ENCODE measurements around the gene PM20D2.

Gene PM20D2

GRCh38 chr6:89140347-89141156 is 5.3 kb upstream of the PM20D2 start:
- Histone ChIP-seq H3K4me3 (ENCODE audit: low read depth, low read length) (no peak overlapping the region), H3K27me3 (no peaks in the 10 kb centered on the region), H3K9me3 (no peaks in the 10 kb centered on the region), H3K4me1 (peaks cover 9% of the 10 kb centered on the region), H3K36me3 (no peaks in the 10 kb centered on the region)
- no peak for DNase-seq
- TF ChIP-seq, protein P1, sequence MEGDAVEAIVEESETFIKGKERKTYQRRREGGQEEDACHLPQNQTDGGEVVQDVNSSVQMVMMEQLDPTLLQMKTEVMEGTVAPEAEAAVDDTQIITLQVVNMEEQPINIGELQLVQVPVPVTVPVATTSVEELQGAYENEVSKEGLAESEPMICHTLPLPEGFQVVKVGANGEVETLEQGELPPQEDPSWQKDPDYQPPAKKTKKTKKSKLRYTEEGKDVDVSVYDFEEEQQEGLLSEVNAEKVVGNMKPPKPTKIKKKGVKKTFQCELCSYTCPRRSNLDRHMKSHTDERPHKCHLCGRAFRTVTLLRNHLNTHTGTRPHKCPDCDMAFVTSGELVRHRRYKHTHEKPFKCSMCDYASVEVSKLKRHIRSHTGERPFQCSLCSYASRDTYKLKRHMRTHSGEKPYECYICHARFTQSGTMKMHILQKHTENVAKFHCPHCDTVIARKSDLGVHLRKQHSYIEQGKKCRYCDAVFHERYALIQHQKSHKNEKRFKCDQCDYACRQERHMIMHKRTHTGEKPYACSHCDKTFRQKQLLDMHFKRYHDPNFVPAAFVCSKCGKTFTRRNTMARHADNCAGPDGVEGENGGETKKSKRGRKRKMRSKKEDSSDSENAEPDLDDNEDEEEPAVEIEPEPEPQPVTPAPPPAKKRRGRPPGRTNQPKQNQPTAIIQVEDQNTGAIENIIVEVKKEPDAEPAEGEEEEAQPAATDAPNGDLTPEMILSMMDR (IDR thresholded peaks at IDR 0.05; ENCODE audit: low read depth, low read length) = no peak

DNA sequence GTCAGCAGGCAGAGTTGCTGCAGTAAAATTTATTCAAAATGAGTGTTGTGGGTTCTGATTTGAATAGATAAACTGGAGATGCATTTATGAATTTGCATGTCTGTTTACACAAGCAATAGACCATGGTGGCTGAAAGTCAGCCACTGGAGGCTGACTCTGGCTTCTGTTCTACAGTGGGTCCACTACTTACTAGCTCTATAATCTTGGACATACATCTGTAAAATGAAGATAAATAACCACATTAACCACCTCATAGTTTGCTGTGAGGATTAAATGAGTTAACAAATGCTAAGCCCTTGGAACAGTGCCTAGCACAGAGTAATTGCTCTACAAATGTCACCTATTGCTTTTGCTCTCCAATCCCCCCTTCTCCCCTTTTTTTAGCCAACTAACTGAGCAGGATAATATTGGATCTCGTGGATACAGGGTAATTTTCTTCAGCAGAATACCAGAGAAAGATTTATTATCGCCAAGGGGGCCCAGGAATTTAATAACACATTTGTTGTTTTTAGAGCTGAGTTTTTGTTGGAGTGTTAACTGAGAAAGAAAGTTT is 1.4 kb upstream of the PM20D2 start:
- Histone ChIP-seq H3K4me1 (peaks cover 9% of the 10 kb centered on the region), H3K9me3 (no peaks in the 10 kb centered on the region), H3K4me3 (ENCODE audit: low read depth, low read length) (no peak overlapping the region), H3K36me3 (no peaks in the 10 kb centered on the region), H3K27me3 (no peaks in the 10 kb centered on the region)
- TF ChIP-seq, protein P1 (IDR thresholded peaks at IDR 0.05; ENCODE audit: low read depth, low read length) = no peak
- DNase-seq = no peak

GRCh38 chr6:89145091-89145955 is 532 bp upstream of the PM20D2 start:
- H3K4me3 ChIP-seq (ENCODE audit: low read depth, low read length) = peak overlapping the region; percentile 77
- peaks cover 9% of the 10 kb centered on the region for H3K4me1 ChIP-seq
- no peaks in the 10 kb centered on the region for H3K27me3 ChIP-seq
- peaks cover 6% of the 10 kb centered on the region; the same call in 1 of the 2 replicates for H3K36me3 ChIP-seq
- TF ChIP-seq, protein P1 (IDR thresholded peaks at IDR 0.05; ENCODE audit: low read depth, low read length) = no peak
- DNase-seq = no peak
- no peaks in the 10 kb centered on the region for H3K9me3 ChIP-seq

DNA sequence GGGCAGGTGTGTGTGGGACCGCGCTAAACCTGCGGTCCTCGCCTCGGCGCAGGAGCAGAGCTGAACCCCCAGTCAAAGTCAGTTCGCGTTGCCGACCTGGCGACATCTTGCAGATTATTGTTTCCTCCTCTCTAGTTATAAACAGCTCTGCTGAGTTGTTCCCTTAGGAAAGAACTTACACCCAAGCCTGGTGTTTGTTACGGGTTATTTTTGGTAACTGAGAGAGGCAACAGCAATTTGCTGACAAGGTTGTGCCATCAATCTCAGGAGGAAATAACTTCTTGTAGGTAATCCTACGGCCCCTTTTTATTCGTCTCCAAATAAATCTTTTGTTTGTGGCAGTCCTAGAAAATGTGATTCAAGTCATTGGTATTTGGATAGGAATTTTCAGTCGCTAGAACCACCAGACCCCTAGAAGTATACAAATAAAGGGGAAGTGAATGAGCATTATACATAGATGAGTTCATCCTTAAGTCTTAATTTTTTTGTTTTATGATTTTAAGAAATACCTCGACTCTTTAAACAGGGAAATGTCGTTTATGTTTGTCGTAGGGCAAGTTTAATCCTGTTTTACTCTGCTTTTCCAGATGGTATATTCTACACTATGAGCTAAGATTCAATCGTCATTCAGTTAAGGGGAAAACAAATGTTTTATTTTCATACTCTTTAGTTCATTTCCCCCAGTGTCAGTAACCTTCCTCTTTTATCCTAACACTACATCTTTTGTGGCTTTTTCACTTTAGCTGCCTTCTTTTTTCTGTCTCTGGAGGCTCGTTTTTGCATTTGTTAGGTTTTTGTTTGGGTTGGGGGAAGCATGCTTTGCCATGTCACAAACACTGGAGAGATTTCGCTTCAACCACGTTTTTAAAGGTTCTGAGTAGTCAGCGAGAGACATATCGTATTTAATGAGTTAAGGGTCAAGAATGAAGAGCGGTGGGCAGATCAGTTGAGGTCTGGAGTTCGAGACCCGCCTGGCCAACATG is 1.2 kb downstream of the PM20D2 start:
- Histone ChIP-seq H3K4me3 (ENCODE audit: low read depth, low read length) (peak overlapping the region; percentile 77), H3K36me3 (peaks cover 6% of the 10 kb centered on the region; the same call in 1 of the 2 replicates), H3K27me3 (no peaks in the 10 kb centered on the region), H3K4me1 (peaks cover 9% of the 10 kb centered on the region), H3K9me3 (no peaks in the 10 kb centered on the region)
- TF ChIP-seq, protein P1 (IDR thresholded peaks at IDR 0.05; ENCODE audit: low read depth, low read length) = no peak
- no peak for DNase-seq

DNA sequence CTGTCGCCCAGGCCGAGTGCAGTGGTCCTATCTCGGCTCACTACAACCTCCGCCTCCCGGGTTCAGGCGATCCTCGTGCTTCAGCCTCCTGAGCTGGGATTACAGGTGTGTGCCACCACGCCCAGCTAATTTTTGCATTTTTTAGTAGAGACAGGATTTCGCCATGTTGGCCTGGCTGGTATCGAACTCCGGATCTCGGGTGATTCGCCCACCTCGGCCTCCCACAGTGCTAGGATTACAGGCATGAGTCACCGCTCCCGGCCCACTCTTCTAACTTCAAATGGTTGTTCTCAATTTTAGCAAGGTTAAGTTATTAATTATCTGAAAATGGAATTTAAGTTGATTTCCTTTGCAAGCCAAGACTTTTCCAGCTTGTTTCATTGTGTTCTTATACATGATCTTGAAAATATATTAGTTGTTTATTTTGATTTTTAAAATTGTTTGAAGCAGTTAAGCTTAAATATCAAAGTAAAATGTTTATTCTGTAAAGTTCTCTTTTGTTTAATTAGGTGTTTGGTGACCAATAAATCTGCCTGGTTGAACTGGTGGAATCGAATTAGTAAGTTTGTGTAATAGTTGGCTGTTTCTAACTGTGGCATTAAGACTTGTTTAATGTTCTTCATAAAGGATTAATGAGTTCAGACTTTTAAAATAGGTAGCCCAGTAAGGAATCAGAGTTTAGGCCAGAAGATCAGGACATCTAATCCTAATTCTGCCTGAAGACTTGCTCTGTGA is 2.3 kb downstream of the PM20D2 start:
- H3K9me3 ChIP-seq = no peaks in the 10 kb centered on the region
- H3K27me3 ChIP-seq = no peaks in the 10 kb centered on the region
- no peak overlapping the region for H3K4me3 ChIP-seq (ENCODE audit: low read depth, low read length)
- no peak for DNase-seq
- TF ChIP-seq, protein P1 (IDR thresholded peaks at IDR 0.05; ENCODE audit: low read depth, low read length) = no peak
- peaks cover 6% of the 10 kb centered on the region; the same call in 1 of the 2 replicates for H3K36me3 ChIP-seq
- peaks cover 9% of the 10 kb centered on the region for H3K4me1 ChIP-seq
